Hepatocyte (in vitro differentiated cells): ENCODE measurements around the gene DHX16. TPM values are rescaled to one million over a fixed set of nuclear protein-coding genes. Genes with fewer than 3 reads are reported as not detected.
A peak's percentile ranks its signal among the peaks of the same experiment; 100 is the strongest.
"Not testable (repeated sequence)": the region's sequence is repeated elsewhere in the genome, so short reads cannot be mapped to it uniquely, and the experiment has no call there.

Source experiments
- DNase-seq: peaks from one replicate; pipeline ENCODE4 v3.0.0-alpha.2; 2016; ENCODE audit warnings: low spot score
- H2AFZ ChIP-seq: fragments of 200-600 bp; sonication (generic); 2 replicates; pipeline ENCODE4 v1.6.0; 2016; ENCODE audit warnings: antibody characterized with exemption, mild to moderate bottlenecking
- H3K27ac ChIP-seq: fragments of 200-600 bp; sonication (generic); 2 replicates; pipeline ENCODE4 v1.5.1; 2016; ENCODE audit warnings: mild to moderate bottlenecking
- H3K27me3 ChIP-seq: fragments of 200-600 bp; sonication (generic); 2 replicates; pipeline ENCODE4 v1.6.1; 2016
- H3K36me3 ChIP-seq: fragments of 200-600 bp; sonication (generic); replicated peaks from 2 replicates; pipeline ENCODE4 v1.5.1; 2016; ENCODE audit warnings: low read depth; ENCODE audit not compliant: insufficient read depth
- H3K4me1 ChIP-seq: fragments of 200-600 bp; sonication (generic); 2 replicates; pipeline ENCODE4 v1.5.1; 2016; ENCODE audit warnings: mild to moderate bottlenecking, moderate library complexity; ENCODE audit not compliant: insufficient read depth
- H3K4me2 ChIP-seq: fragments of 200-600 bp; sonication (generic); 2 replicates; pipeline ENCODE4 v1.6.0; 2016
- H3K4me3 ChIP-seq: fragments of 200-600 bp; sonication (generic); 2 replicates; pipeline ENCODE4 v1.5.1; 2016; ENCODE audit warnings: mild to moderate bottlenecking
- H3K79me2 ChIP-seq: fragments of 200-600 bp; sonication (generic); 2 replicates; pipeline ENCODE4 v1.6.0; 2017; ENCODE audit warnings: mild to moderate bottlenecking
- H3K9me2 ChIP-seq: fragments of 200-600 bp; sonication (generic); replicated peaks from 2 replicates; pipeline ENCODE4 v1.6.0; 2017; ENCODE audit warnings: mild to moderate bottlenecking; ENCODE audit not compliant: insufficient read depth
- H3K9me3 ChIP-seq: fragments of 200-600 bp; sonication (generic); 2 replicates; pipeline ENCODE4 v1.5.1; 2016; ENCODE audit warnings: low read depth, mild to moderate bottlenecking
- H4K20me1 ChIP-seq: fragments of 200-600 bp; sonication (generic); 2 replicates; pipeline ENCODE4 v1.6.0; 2016; ENCODE audit warnings: mild to moderate bottlenecking; ENCODE audit not compliant: insufficient read depth, poor library complexity, severe bottlenecking
- CTCF ChIP-seq: fragments of 200-600 bp; sonication (generic); IDR thresholded peaks from 2 replicates; pipeline ENCODE4 v1.5.1; 2016; ENCODE audit warnings: antibody characterized with exemption, mild to moderate bottlenecking; ENCODE audit not compliant: poor library complexity
- EZH2 ChIP-seq: fragments of 200-600 bp; sonication (generic); IDR thresholded peaks from 2 replicates; pipeline ENCODE4 v1.6.1; 2016; ENCODE audit warnings: antibody characterized with exemption, mild to moderate bottlenecking, borderline replicate concordance
- EZH2phosphoT487 ChIP-seq: fragments of 200-600 bp; sonication (generic); IDR thresholded peaks from one replicate; pipeline ENCODE4 v1.6.1; 2018; ENCODE audit warnings: antibody characterized with exemption, mild to moderate bottlenecking, low read depth, moderate library complexity; ENCODE audit not compliant: unreplicated experiment, severe bottlenecking
- WGBS: methylation state at CpG from one replicate; pipeline ENCODE4 v1.1.6; 2016; ENCODE audit warnings: low lambda C conversion rate; ENCODE audit errors: missing lambda C conversion rate; 5-methylcytosine and 5-hydroxymethylcytosine counted together
- polyA plus RNA-seq: library from polyadenylated mRNA; unstranded; fragments of >200 nt; fragmentation: Nextera tagmentation; extraction: Ambion mirVana; gene quantifications from 2 replicates; pipeline ENCODE4 v1.2.1, GENCODE V29; 2016
- total RNA-seq: library from RNA; depleted of rRNA; stranded (reverse); fragments of >200 nt; gene quantifications from 2 replicates; pipeline ENCODE4 v1.2.3, GENCODE V29; 2014

The DHX16 gene
- total RNA-seq (18.2 and 19.4 TPM in 2 replicates), polyA plus RNA-seq (28.4 and 31.4 TPM in 2 replicates)

- TF ChIP-seq EZH2 (no peak), CTCF (peak; percentile 99), EZH2phosphoT487 (no peak)
- H3K9me3 ChIP-seq, result no peaks in the 10 kb centered on the region
- no peaks in the 10 kb centered on the region for H3K9me2 ChIP-seq
- peaks cover 8% of the 10 kb centered on the region for H3K4me1 ChIP-seq
- H2AFZ ChIP-seq, result peak within 1 kb of the TSS; percentile 65
- H3K36me3 ChIP-seq, result no peaks in the 10 kb centered on the region
- no peaks in the 10 kb centered on the region for H4K20me1 ChIP-seq
- no peaks in the 10 kb centered on the region for H3K27me3 ChIP-seq
- peak within 1 kb of the TSS; percentile 90 for H3K4me2 ChIP-seq
- peak; percentile 96 for DNase-seq
- WGBS, result under 1% methylated on average over 57 of the region's 57 CpGs
- H3K4me3 ChIP-seq, result peak within 1 kb of the TSS; percentile 82
- H3K79me2 ChIP-seq, result peaks cover 16% of the 10 kb centered on the region
- H3K27ac ChIP-seq, result peak within 1 kb of the TSS; percentile 75
These were observed at the start of gene DHX16 for GRCh38 chr6:30672445-30673253. Gene DHX16, minus strand, starts transcription at chr6:30673006. Its CDS starts 165 bp downstream, at chr6:30672841.

GRCh38 chr6:30722025-30722279 lies 49.1 kb upstream of the DHX16 start:
- peaks cover 46% of the 10 kb centered on the region for H4K20me1 ChIP-seq
- H3K79me2 ChIP-seq, result peaks cover 63% of the 10 kb centered on the region
- 3% methylated on average over 10 of the region's 10 CpGs for WGBS
- peaks cover 13% of the 10 kb centered on the region for H3K4me1 ChIP-seq
- DNase-seq, result peak; percentile 46
- H3K27me3 ChIP-seq, H2AFZ ChIP-seq, H3K36me3 ChIP-seq, H3K9me2 ChIP-seq, H3K9me3 ChIP-seq: not testable (repeated sequence)
- peak overlapping the region; percentile 90 for H3K4me2 ChIP-seq
- peak overlapping the region; percentile 72 for H3K4me3 ChIP-seq
- H3K27ac ChIP-seq, result peak overlapping the region; percentile 92

GRCh38 chr6:30721198-30722024 lies 48.6 kb upstream of the DHX16 start:
- Histone ChIP-seq H3K36me3 (no peaks in the 10 kb centered on the region), H3K4me3 (peak overlapping the region; percentile 81), H2AFZ (peak overlapping the region; percentile 36), H3K27ac (peak overlapping the region; percentile 99), H4K20me1 (peaks cover 46% of the 10 kb centered on the region), H3K4me1 (peaks cover 13% of the 10 kb centered on the region), H3K4me2 (peak overlapping the region; percentile 90), H3K9me2 (no peaks in the 10 kb centered on the region), H3K79me2 (peaks cover 67% of the 10 kb centered on the region), H3K9me3 (no peaks in the 10 kb centered on the region), H3K27me3 (no peaks in the 10 kb centered on the region)
- DNase-seq, result peak; percentile 98
- TF ChIP-seq EZH2phosphoT487 (no peak), CTCF (peak; percentile 39)
- 2% methylated on average over 27 of the region's 71 CpGs for WGBS

- peaks cover 13% of the 10 kb centered on the region for H3K4me1 ChIP-seq
- no peaks in the 10 kb centered on the region for H3K9me2 ChIP-seq
- H3K9me3 ChIP-seq, result no peaks in the 10 kb centered on the region
- TF ChIP-seq EZH2phosphoT487 (no peak), CTCF (no peak), EZH2 (no peak)
- peak overlapping the region; percentile 81 for H3K4me3 ChIP-seq
- DNase-seq, result peak; percentile 77
- H2AFZ ChIP-seq, result peak overlapping the region; percentile 36
- peaks cover 42% of the 10 kb centered on the region for H4K20me1 ChIP-seq
- H3K79me2 ChIP-seq, result peaks cover 65% of the 10 kb centered on the region
- WGBS, result under 1% methylated on average over 19 of the region's 29 CpGs
- H3K27ac ChIP-seq, result peak overlapping the region; percentile 99
- peak overlapping the region; percentile 64 for H3K4me2 ChIP-seq
- H3K27me3 ChIP-seq, result no peaks in the 10 kb centered on the region
- H3K36me3 ChIP-seq, result no peaks in the 10 kb centered on the region
These were observed 48.0 kb upstream of the DHX16 start for GRCh38 chr6:30720738-30721197.
